22Rv1 (cell line): ENCODE measurements around the gene SDSL.

Experiments used
- CTCF ChIP-seq: fragments of 450-650 bp; IDR thresholded peaks from 2 replicates; pipeline ENCODE4 v1.5.1; 2017; ENCODE audit warnings: mild to moderate bottlenecking
- ZFX ChIP-seq: fragments of 450-650 bp; IDR thresholded peaks from 2 replicates; pipeline ENCODE4 v1.6.1; 2017; ENCODE audit warnings: antibody characterized with exemption, borderline replicate concordance

GRCh38 chr12:113470871-113471618 lies 48.9 kb downstream of the SDSL start:
- TF ChIP-seq CTCF = no peak
- no peak for TF ChIP-seq ZFX
